IMR-90 (cell line): Measurements from ENCODE around the gene ZDHHC3. TPM values are rescaled to one million over a fixed set of nuclear protein-coding genes. Genes with fewer than 3 reads are reported as not detected.

Experiments
- ATAC-seq: fragments of 200-7000 bp; cut with Tn5 transposase; 2 replicates; pipeline ENCODE4 v1.9.1; 2020; ENCODE audit warnings: low read depth, mild to moderate bottlenecking, moderate library complexity
- BruUV-seq: library from RNA; stranded (reverse); fragments of 400-500 nt; replicated peaks from 2 replicates; lab custom pipeline; 2021; lab: Mats Ljungman, UMichigan
- CTCF ChIA-PET: fragments of 300-600 bp; formaldehyde crosslinking; extraction: SDS; loops from one replicate; lab custom pipeline; 2021; ENCODE audit warnings: antibody characterized with exemption; lab: Yijun Ruan, JAX
- POLR2A ChIA-PET: fragments of 300-600 bp; sonication (Branson Sonifier 250); formaldehyde crosslinking; loops from one replicate; lab custom pipeline; 2022; ENCODE audit warnings: antibody characterized with exemption; ENCODE audit not compliant: unreplicated experiment; lab: Charles Lee
- DNase-seq: peaks from one replicate; pipeline ENCODE4 v3.0.0; 2013
- H2AFZ ChIP-seq: replicated peaks from 2 replicates; pipeline ENCODE3; 2013; ENCODE audit warnings: low read length, mild to moderate bottlenecking; ENCODE audit not compliant: poor library complexity
- H2AK5ac ChIP-seq: 2 replicates; pipeline ENCODE4 v1.6.1; 2013; ENCODE audit warnings: low read depth, low read length, inconsistent platforms
- H2AK9ac ChIP-seq: replicated peaks from 2 replicates; pipeline ENCODE3; 2013; ENCODE audit warnings: mild to moderate bottlenecking, low read depth, low read length, moderate library complexity; ENCODE audit not compliant: poor library complexity
- H2BK120ac ChIP-seq: 2 replicates; pipeline ENCODE4 v1.6.1; 2013; ENCODE audit warnings: low read depth, low read length, inconsistent platforms
- H2BK15ac ChIP-seq: 3 replicates; pipeline ENCODE4 v1.6.1; 2013; ENCODE audit warnings: low read depth, low read length, inconsistent platforms
- H2BK20ac ChIP-seq: 2 replicates; pipeline ENCODE4 v1.6.1; 2013; ENCODE audit warnings: low read depth, mild to moderate bottlenecking, inconsistent platforms, low read length, moderate library complexity
- H2BK5ac ChIP-seq: 2 replicates; pipeline ENCODE4 v1.6.1; 2013; ENCODE audit warnings: mild to moderate bottlenecking, low read depth, low read length, inconsistent platforms; ENCODE audit not compliant: poor library complexity, severe bottlenecking
- H3K14ac ChIP-seq: replicated peaks from 2 replicates; pipeline ENCODE4 v1.6.1; 2013; ENCODE audit warnings: low read depth, low read length, inconsistent platforms
- H3K18ac ChIP-seq: 2 replicates; pipeline ENCODE4 v1.6.1; 2013; ENCODE audit warnings: low read depth, low read length, control low read depth
- H3K23ac ChIP-seq: 2 replicates; pipeline ENCODE4 v1.6.1; 2013; ENCODE audit warnings: low read depth, low read length, inconsistent platforms
- H3K27ac ChIP-seq: 2 replicates; pipeline ENCODE4 v1.5.1; 2013; ENCODE audit warnings: mild to moderate bottlenecking, control low read depth, low read length; ENCODE audit not compliant: insufficient read depth
- H3K27me3 ChIP-seq: 2 replicates; pipeline ENCODE4 v1.6.1; 2013; ENCODE audit warnings: low read length; ENCODE audit not compliant: control insufficient read depth, insufficient read depth
- H3K36me3 ChIP-seq: 2 replicates; pipeline ENCODE4 v1.6.1; 2013; ENCODE audit warnings: low read length, mixed read lengths; ENCODE audit not compliant: control insufficient read depth, insufficient read depth
- H3K4ac ChIP-seq: 2 replicates; pipeline ENCODE4 v1.6.1; 2013; ENCODE audit warnings: low read depth, low read length, inconsistent platforms
- H3K4me1 ChIP-seq: 2 replicates; pipeline ENCODE4 v1.6.1; 2013; ENCODE audit warnings: low read length, mixed read lengths; ENCODE audit not compliant: control insufficient read depth, insufficient read depth
- H3K4me2 ChIP-seq: 2 replicates; pipeline ENCODE4 v1.6.1; 2013; ENCODE audit warnings: low read depth, mild to moderate bottlenecking, control low read depth, low read length, moderate library complexity
- H3K4me3 ChIP-seq: 2 replicates; pipeline ENCODE4 v1.5.1; 2013; ENCODE audit warnings: low read depth, mild to moderate bottlenecking, control low read depth, low read length, moderate library complexity; ENCODE audit not compliant: insufficient read depth
- H3K56ac ChIP-seq: 2 replicates; pipeline ENCODE4 v1.6.1; 2013; ENCODE audit warnings: low read length, inconsistent platforms; ENCODE audit not compliant: insufficient read depth; ENCODE audit errors: extremely low read depth
- H3K79me1 ChIP-seq, 2 experiments: 2 replicates each; pipeline ENCODE4 v1.6.1; 2013; ENCODE audit warnings: low read length in 2 of 2, inconsistent platforms in 1 of 2, low read depth in 1 of 2
- H3K9ac ChIP-seq: 2 replicates; pipeline ENCODE4 v1.6.1; 2013; ENCODE audit warnings: low read depth, low read length, control low read depth
- H3K9me1 ChIP-seq: 2 replicates; pipeline ENCODE4 v1.6.1; 2013; ENCODE audit warnings: low read length, inconsistent platforms; ENCODE audit not compliant: insufficient read depth
- H3K9me3 ChIP-seq: 2 replicates; pipeline ENCODE4 v1.6.1; 2013; ENCODE audit warnings: low read length; ENCODE audit not compliant: control insufficient read depth, insufficient read depth
- H4K20me1 ChIP-seq: 2 replicates; pipeline ENCODE4 v1.6.1; 2013; ENCODE audit warnings: low read length, inconsistent platforms; ENCODE audit not compliant: insufficient read depth
- H4K5ac ChIP-seq: 2 replicates; pipeline ENCODE4 v1.6.1; 2013; ENCODE audit warnings: mild to moderate bottlenecking, low read depth, low read length, control low read depth
- H4K8ac ChIP-seq, 2 experiments: 2 replicates each; pipeline ENCODE4 v1.6.1; 2013; ENCODE audit warnings: low read depth in 2 of 2, low read length in 2 of 2, control low read depth in 1 of 2, inconsistent platforms in 1 of 2
- H4K91ac ChIP-seq: 2 replicates; pipeline ENCODE4 v1.6.1; 2013; ENCODE audit warnings: low read depth, low read length, inconsistent platforms; ENCODE audit not compliant: insufficient read depth
- BHLHE40 ChIP-seq: fragments of 150-350 bp; IDR thresholded peaks from 2 replicates; pipeline ENCODE4 v1.6.1; 2016; ENCODE audit warnings: mild to moderate bottlenecking, low read depth, low read length
- CEBPB ChIP-seq: IDR thresholded peaks from 2 replicates; pipeline ENCODE4 v1.6.1; 2012; ENCODE audit warnings: low read depth, low read length, improper control_type of control experiment
- CHD1 ChIP-seq: IDR thresholded peaks from 2 replicates; pipeline ENCODE4 v1.6.1; 2012; ENCODE audit warnings: low read depth, low read length, improper control_type of control experiment
- FOS ChIP-seq: fragments of 150-350 bp; IDR thresholded peaks from 2 replicates; pipeline ENCODE4 v1.6.1; 2016; ENCODE audit warnings: low read depth, low read length
- MAZ ChIP-seq: IDR thresholded peaks from 2 replicates; pipeline ENCODE4 v1.6.1; 2012; ENCODE audit warnings: low read depth, mild to moderate bottlenecking, low read length, improper control_type of control experiment, moderate library complexity, borderline replicate concordance
- MXI1 ChIP-seq: IDR thresholded peaks from 2 replicates; pipeline ENCODE4 v1.6.1; 2012; ENCODE audit warnings: low read depth, mild to moderate bottlenecking, low read length, moderate library complexity, borderline replicate concordance
- NFE2L2 ChIP-seq: fragments of 150-350 bp; IDR thresholded peaks from 2 replicates; pipeline ENCODE4 v1.6.1; 2016; ENCODE audit warnings: low read depth, mild to moderate bottlenecking, low read length
- POLR2A ChIP-seq: IDR thresholded peaks from 2 replicates; pipeline ENCODE4 v1.6.1; 2012; ENCODE audit warnings: mild to moderate bottlenecking, low read depth, low read length
- RAD21 ChIP-seq: IDR thresholded peaks from 2 replicates; pipeline ENCODE4 v1.6.1; 2012; ENCODE audit warnings: low read length, improper control_type of control experiment
- RFX5 ChIP-seq: IDR thresholded peaks from 2 replicates; pipeline ENCODE4 v1.8.0; 2012; ENCODE audit warnings: low read depth, mild to moderate bottlenecking, low read length, moderate library complexity
- SMC3 ChIP-seq: fragments of 150-350 bp; IDR thresholded peaks from 2 replicates; pipeline ENCODE4 v1.6.1; 2016; ENCODE audit warnings: low read depth, mild to moderate bottlenecking, antibody characterized with exemption, low read length, moderate library complexity
- WGBS, 2 experiments: methylation state at CpG; one replicate each; pipeline versions ENCODE4 v1.1.5 to v1.1.7; 2013; ENCODE audit warnings: missing lambda C conversion rate in 2 of 2; ENCODE audit not compliant: insufficient read length in 1 of 2; ENCODE audit errors: extremely low coverage in 2 of 2; 5-methylcytosine and 5-hydroxymethylcytosine counted together
- dilution Hi-C: fragments of 300-500 bp; cut with HindIII; formaldehyde crosslinking; loops from one replicate; pipeline ENCODE4 v1.14.3; 2018; ENCODE audit warnings: low sequenced_read_pairs; ENCODE audit not compliant: unreplicated experiment
- in situ Hi-C: fragments of 300-500 bp; cut with MboI; formaldehyde crosslinking; loops from 3 replicates; pipeline ENCODE4 v1.14.3; 2019; ENCODE audit warnings: low sequenced_read_pairs, inconsistent platforms, mixed read lengths
- intact Hi-C: fragments of 100-400 bp; cut with micrococcal nuclease; formaldehyde crosslinking; loops from 2 replicates; pipeline ENCODE4 v1.10.0; 2022
- polyA plus RNA-seq, 3 experiments: library from polyadenylated mRNA; depleted of rRNA; stranded (reverse); fragments of >200 nt; gene quantifications; 2 replicates each; pipeline ENCODE4 v1.2.3, GENCODE V29; 2012; ENCODE audit warnings: low replicate concordance in 1 of 3
- total RNA-seq: library from RNA; depleted of rRNA; stranded (reverse); fragments of >200 nt; gene quantifications from 2 replicates; pipeline ENCODE4 v1.2.3, GENCODE V29; 2012
- TF ChIP-seq, protein P1 (sequence below): fragments of 150-350 bp; IDR thresholded peaks from 2 replicates; pipeline ENCODE4 v1.6.1; 2017; ENCODE audit warnings: mild to moderate bottlenecking, antibody characterized with exemption, low read length, low read depth
- TF ChIP-seq, protein P2 (sequence below): fragments of 150-350 bp; IDR thresholded peaks from 2 replicates; pipeline ENCODE4 v1.6.1; 2016; ENCODE audit warnings: low read depth, mild to moderate bottlenecking, low read length, moderate library complexity, borderline replicate concordance
- TF ChIP-seq, protein P3 (sequence below): conservative IDR thresholded peaks from 2 replicates; pipeline ENCODE4 v1.5.1; 2012; ENCODE audit warnings: mild to moderate bottlenecking, low read depth, low read length, improper control_type of control experiment

Gene ZDHHC3
- total and polyA plus RNA-seq, 2 of the 4 experiments (the other 2 are of a cell fraction): 57.7 to 59.6 TPM

DNA sequence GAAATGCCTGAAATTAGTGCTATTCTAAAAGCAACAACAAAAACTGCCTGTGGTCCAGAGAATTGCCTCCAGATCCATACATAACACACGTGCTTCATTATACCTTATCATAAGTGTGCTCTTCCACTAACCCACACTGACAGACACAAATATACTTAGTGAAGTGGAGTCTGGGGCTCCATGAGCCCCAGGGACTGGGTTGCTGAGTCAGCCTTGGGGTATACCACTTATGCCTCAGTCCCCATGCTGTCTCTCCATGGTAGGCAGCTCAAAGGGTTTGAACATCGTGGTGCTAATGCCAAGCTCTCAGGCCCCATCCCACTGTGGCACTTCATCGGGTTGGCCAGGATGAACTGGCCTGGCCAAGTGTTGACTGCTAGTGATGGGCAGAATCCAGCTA, 10.8 kb downstream of the ZDHHC3 start:
- Histone ChIP-seq H4K91ac (no peak overlapping the region), H3K27me3 (no peaks in the 10 kb centered on the region), H3K27ac (no peak overlapping the region), H2AFZ (no peak overlapping the region), H3K9ac (no peak overlapping the region), H2BK5ac (no peak overlapping the region), H3K4ac (no peak overlapping the region), H3K9me3 (no peaks in the 10 kb centered on the region), H4K8ac (no peak overlapping the region), H3K4me2 (no peak overlapping the region), H2AK5ac (no peak overlapping the region), H3K14ac (no peak overlapping the region), H3K36me3 (no peaks in the 10 kb centered on the region), H3K4me3 (no peak overlapping the region), H3K56ac (no peak overlapping the region), H2BK20ac (no peak overlapping the region), H3K79me1 (peaks cover 42 to 85% of the 10 kb centered on the region in 2 experiments), H3K4me1 (peaks cover 8% of the 10 kb centered on the region), H3K9me1 (peaks cover 10% of the 10 kb centered on the region), H4K20me1 (peaks cover 51% of the 10 kb centered on the region), H3K18ac (no peak overlapping the region), H2BK15ac (no peak overlapping the region), H3K23ac (no peak overlapping the region), H4K5ac (no peak overlapping the region), H2AK9ac (no peak overlapping the region), H2BK120ac (no peak overlapping the region)
- POLR2A ChIA-PET: no interaction called here
- dilution Hi-C loops: no loop called here
- WGBS, 2 experiments: no CpG with 5 or more reads among the region's 3 CpGs
- in situ Hi-C loops: no loop called here
- ATAC-seq (no peak), DNase-seq (no peak)
- BruUV-seq: no TSS peak
- TF ChIP-seq, protein P1, sequence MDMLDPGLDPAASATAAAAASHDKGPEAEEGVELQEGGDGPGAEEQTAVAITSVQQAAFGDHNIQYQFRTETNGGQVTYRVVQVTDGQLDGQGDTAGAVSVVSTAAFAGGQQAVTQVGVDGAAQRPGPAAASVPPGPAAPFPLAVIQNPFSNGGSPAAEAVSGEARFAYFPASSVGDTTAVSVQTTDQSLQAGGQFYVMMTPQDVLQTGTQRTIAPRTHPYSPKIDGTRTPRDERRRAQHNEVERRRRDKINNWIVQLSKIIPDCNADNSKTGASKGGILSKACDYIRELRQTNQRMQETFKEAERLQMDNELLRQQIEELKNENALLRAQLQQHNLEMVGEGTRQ: no peak
- TF ChIP-seq, protein P2, sequence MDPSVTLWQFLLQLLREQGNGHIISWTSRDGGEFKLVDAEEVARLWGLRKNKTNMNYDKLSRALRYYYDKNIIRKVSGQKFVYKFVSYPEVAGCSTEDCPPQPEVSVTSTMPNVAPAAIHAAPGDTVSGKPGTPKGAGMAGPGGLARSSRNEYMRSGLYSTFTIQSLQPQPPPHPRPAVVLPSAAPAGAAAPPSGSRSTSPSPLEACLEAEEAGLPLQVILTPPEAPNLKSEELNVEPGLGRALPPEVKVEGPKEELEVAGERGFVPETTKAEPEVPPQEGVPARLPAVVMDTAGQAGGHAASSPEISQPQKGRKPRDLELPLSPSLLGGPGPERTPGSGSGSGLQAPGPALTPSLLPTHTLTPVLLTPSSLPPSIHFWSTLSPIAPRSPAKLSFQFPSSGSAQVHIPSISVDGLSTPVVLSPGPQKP: no peak
- TF ChIP-seq MXI1 (no peak), CEBPB (no peak), POLR2A (no peak), MAZ (no peak), BHLHE40 (no peak), RAD21 (no peak), RFX5 (no peak), CHD1 (no peak), FOS (no peak), NFE2L2 (no peak), SMC3 (no peak)
- TF ChIP-seq, protein P3, sequence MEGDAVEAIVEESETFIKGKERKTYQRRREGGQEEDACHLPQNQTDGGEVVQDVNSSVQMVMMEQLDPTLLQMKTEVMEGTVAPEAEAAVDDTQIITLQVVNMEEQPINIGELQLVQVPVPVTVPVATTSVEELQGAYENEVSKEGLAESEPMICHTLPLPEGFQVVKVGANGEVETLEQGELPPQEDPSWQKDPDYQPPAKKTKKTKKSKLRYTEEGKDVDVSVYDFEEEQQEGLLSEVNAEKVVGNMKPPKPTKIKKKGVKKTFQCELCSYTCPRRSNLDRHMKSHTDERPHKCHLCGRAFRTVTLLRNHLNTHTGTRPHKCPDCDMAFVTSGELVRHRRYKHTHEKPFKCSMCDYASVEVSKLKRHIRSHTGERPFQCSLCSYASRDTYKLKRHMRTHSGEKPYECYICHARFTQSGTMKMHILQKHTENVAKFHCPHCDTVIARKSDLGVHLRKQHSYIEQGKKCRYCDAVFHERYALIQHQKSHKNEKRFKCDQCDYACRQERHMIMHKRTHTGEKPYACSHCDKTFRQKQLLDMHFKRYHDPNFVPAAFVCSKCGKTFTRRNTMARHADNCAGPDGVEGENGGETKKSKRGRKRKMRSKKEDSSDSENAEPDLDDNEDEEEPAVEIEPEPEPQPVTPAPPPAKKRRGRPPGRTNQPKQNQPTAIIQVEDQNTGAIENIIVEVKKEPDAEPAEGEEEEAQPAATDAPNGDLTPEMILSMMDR: no peak
- CTCF ChIA-PET: interaction anchor here (1.0 kb wide), 1 partner anchor 28 kb away, joined by 3 read pairs; no protein-coding TSS in a partner anchor
- intact Hi-C loops: no loop called here
